A673 (cell line): ENCODE data around the gene ANKRD11. TPM values are rescaled to one million over a fixed set of nuclear protein-coding genes. Genes with fewer than 3 reads are reported as not detected.

ENCODE experiments used
- BruUV-seq: library from RNA; stranded (reverse); fragments of 400-500 nt; replicated peaks from 2 replicates; lab custom pipeline; 2021; lab: Mats Ljungman, UMichigan
- CTCF ChIA-PET: fragments of 300-600 bp; sonication (Branson Sonifier 250); formaldehyde crosslinking; loops from one replicate; lab custom pipeline; 2022; ENCODE audit warnings: antibody characterized with exemption; lab: Charles Lee
- POLR2A ChIA-PET: fragments of 300-600 bp; sonication (Branson Sonifier 250); formaldehyde crosslinking; loops from one replicate; lab custom pipeline; 2022; ENCODE audit warnings: antibody characterized with exemption; ENCODE audit not compliant: low non-redundant PET; lab: Charles Lee
- DNase-seq: peaks from one replicate; pipeline ENCODE4 v3.0.0-alpha.2; 2015; ENCODE audit warnings: low spot score
- H3K27ac ChIP-seq: fragments of 200-600 bp; sonication (generic); 2 replicates; pipeline ENCODE4 v1.5.1; 2016; ENCODE audit warnings: mixed run types, low read depth, mild to moderate bottlenecking, mixed read lengths, antibody characterized with exemption, low read length; ENCODE audit not compliant: poor library complexity, severe bottlenecking
- H3K27me3 ChIP-seq: fragments of 200-600 bp; sonication (generic); replicated peaks from 2 replicates; pipeline ENCODE4 v1.6.1; 2017; ENCODE audit warnings: mixed run types, low read depth, mild to moderate bottlenecking, mixed read lengths, antibody characterized with exemption, low read length; ENCODE audit not compliant: insufficient read depth, poor library complexity
- H3K36me3 ChIP-seq: fragments of 200-600 bp; sonication (generic); 2 replicates; pipeline ENCODE4 v1.6.1; 2016; ENCODE audit warnings: mixed run types, mild to moderate bottlenecking, mixed read lengths, antibody characterized with exemption, low read length; ENCODE audit not compliant: insufficient read depth, poor library complexity, severe bottlenecking
- H3K4me1 ChIP-seq: fragments of 200-600 bp; sonication (generic); 2 replicates; pipeline ENCODE4 v1.6.1; 2017; ENCODE audit warnings: mixed run types, mild to moderate bottlenecking, mixed read lengths, antibody characterized with exemption, low read length; ENCODE audit not compliant: insufficient read depth, poor library complexity, severe bottlenecking
- H3K4me3 ChIP-seq: fragments of 200-600 bp; sonication (generic); 2 replicates; pipeline ENCODE4 v1.5.1; 2016; ENCODE audit warnings: low read depth, mixed run types, mild to moderate bottlenecking, mixed read lengths, low read length; ENCODE audit not compliant: poor library complexity, severe bottlenecking
- H3K9me3 ChIP-seq: fragments of 200-600 bp; sonication (generic); 2 replicates; pipeline ENCODE4 v1.6.1; 2016; ENCODE audit warnings: mixed run types, low read depth, mild to moderate bottlenecking, mixed read lengths, antibody characterized with exemption, low read length; ENCODE audit not compliant: poor library complexity, severe bottlenecking
- CTCF ChIP-seq: fragments of 300-800, 200-600 bp; sonication (generic); conservative IDR thresholded peaks from 2 replicates; pipeline ENCODE4 v1.5.1; 2017; ENCODE audit warnings: low read depth, mild to moderate bottlenecking, antibody characterized with exemption, low read length, moderate library complexity, mixed read lengths
- EZH2 ChIP-seq: fragments of 200-600 bp; sonication (generic); IDR thresholded peaks from 2 replicates; pipeline ENCODE4 v1.6.1; 2017; ENCODE audit warnings: borderline replicate concordance, low read depth, mild to moderate bottlenecking, mixed read lengths, antibody characterized with exemption, low read length; ENCODE audit not compliant: poor library complexity, severe bottlenecking
- intact Hi-C: fragments of 100-400 bp; cut with micrococcal nuclease; formaldehyde crosslinking; loops from one replicate; pipeline ENCODE4 v1.10.0; 2022; ENCODE audit not compliant: unreplicated experiment
- total RNA-seq: library from RNA; stranded (reverse); gene quantifications from 2 replicates; pipeline ENCODE4 v1.2.3, GENCODE V29; 2021

Gene ANKRD11
- total RNA-seq, 1 experiment from 2014 or later, result 217 TPM

GRCh38 chr16:89219365-89219764 is 271.0 kb downstream of the ANKRD11 start:
- TF ChIP-seq CTCF, result no peak
- no peak for TF ChIP-seq EZH2
- Histone ChIP-seq H3K27me3 (no peaks in the 10 kb centered on the region), H3K4me1 (peaks cover 7% of the 10 kb centered on the region), H3K27ac (no peak overlapping the region), H3K36me3 (no peaks in the 10 kb centered on the region), H3K4me3 (no peak overlapping the region), H3K9me3 (no peaks in the 10 kb centered on the region)
- BruUV-seq, result no TSS peak
- intact Hi-C loops, result loop anchor here (10.0 kb wide), 2 partner anchors 275 to 465 kb away; no protein-coding TSS in a partner anchor
- POLR2A ChIA-PET, result no interaction called here
- DNase-seq, result no peak
- CTCF ChIA-PET, result no interaction called here

Other genes with a start within 250 kb of the ANKRD11 start
- 100 and 113 TPM in 2 replicates for gene SPG7, start 17.8 kb upstream of the ANKRD11 start, total RNA-seq
- gene RPL13, start 70.1 kb upstream of the ANKRD11 start, total RNA-seq, result 2,140 and 2,205 TPM in 2 replicates
- gene CPNE7, start 85.2 kb upstream of the ANKRD11 start, total RNA-seq, result 108 and 109 TPM in 2 replicates
- 0.49 and 0.52 TPM in 2 replicates for gene DPEP1, start 123.1 kb upstream of the ANKRD11 start, total RNA-seq
- gene CHMP1A, start 167.1 kb upstream of the ANKRD11 start, total RNA-seq, result 104 and 110 TPM in 2 replicates
- 39.1 and 46.7 TPM in 2 replicates for gene SPATA33, start 167.3 kb upstream of the ANKRD11 start, total RNA-seq
- gene CDK10, start 196.1 kb upstream of the ANKRD11 start, total RNA-seq, result 98.0 and 104 TPM in 2 replicates
- 15.8 and 19.1 TPM in 2 replicates for gene SPATA2L, start 211.1 kb upstream of the ANKRD11 start, total RNA-seq
- 3.4 and 5.6 TPM in 2 replicates for gene VPS9D1, start 230.3 kb upstream of the ANKRD11 start, total RNA-seq
- gene ZNF276, start 231.0 kb upstream of the ANKRD11 start, total RNA-seq, result 37.2 and 37.3 TPM in 2 replicates